ENCODE measurements around the gene MEIS1. TPM values are rescaled to one million over a fixed set of nuclear protein-coding genes. Genes with fewer than 3 reads are reported as not detected.
A peak's percentile ranks its signal among the peaks of the same experiment; 100 is the strongest.

Gene MEIS1
- total RNA-seq, 1 donor from 2014 or later = 250 TPM

- peaks cover 40% of the 10 kb centered on the region for H3K36me3 Mint-ChIP-seq
- H3K9me3 Mint-ChIP-seq = no peaks in the 10 kb centered on the region
- TF ChIP-seq CTCF (conservative IDR thresholded peaks at IDR 0.05) = no peak
- peak overlapping the region; percentile 35 for H3K4me3 Mint-ChIP-seq
- no peaks in the 10 kb centered on the region for H3K27me3 Mint-ChIP-seq
- H3K4me1 Mint-ChIP-seq (ENCODE audit: unreplicated experiment) = peaks cover 41% of the 10 kb centered on the region
- H3K27ac Mint-ChIP-seq = no peak overlapping the region
- no peak for DNase-seq (ENCODE audit: extremely low spot score, unreplicated experiment)
Measured at GRCh38 chr2:66548422-66548821, 113.5 kb downstream of the MEIS1 start.

- H3K4me3 Mint-ChIP-seq = peak overlapping the region; percentile 51
- TF ChIP-seq CTCF (conservative IDR thresholded peaks at IDR 0.05) = no peak
- no peak overlapping the region for H3K27ac Mint-ChIP-seq
- H3K36me3 Mint-ChIP-seq = peaks cover 34% of the 10 kb centered on the region
- H3K27me3 Mint-ChIP-seq = no peaks in the 10 kb centered on the region
- DNase-seq (ENCODE audit: extremely low spot score, unreplicated experiment) = no peak
- peaks cover 56% of the 10 kb centered on the region for H3K4me1 Mint-ChIP-seq (ENCODE audit: unreplicated experiment)
- no peaks in the 10 kb centered on the region for H3K9me3 Mint-ChIP-seq
Measured at GRCh38 chr2:66550826-66551225, 115.9 kb downstream of the MEIS1 start.

GRCh38 chr2:66553370-66553769, 118.4 kb downstream of the MEIS1 start:
- peak overlapping the region; percentile 81 for H3K27ac Mint-ChIP-seq
- no peak for DNase-seq (ENCODE audit: extremely low spot score, unreplicated experiment)
- peaks cover 29% of the 10 kb centered on the region for H3K36me3 Mint-ChIP-seq
- peaks cover 41% of the 10 kb centered on the region for H3K4me1 Mint-ChIP-seq (ENCODE audit: unreplicated experiment)
- no peaks in the 10 kb centered on the region for H3K9me3 Mint-ChIP-seq
- H3K4me3 Mint-ChIP-seq = peak overlapping the region; percentile 55
- TF ChIP-seq CTCF (conservative IDR thresholded peaks at IDR 0.05) = no peak
- H3K27me3 Mint-ChIP-seq = no peaks in the 10 kb centered on the region

- Mint-ChIP-seq H3K36me3 (peaks cover 26% of the 10 kb centered on the region), H3K4me1 (ENCODE audit: unreplicated experiment) (peaks cover 39% of the 10 kb centered on the region), H3K27ac (peak overlapping the region; percentile 81), H3K27me3 (no peaks in the 10 kb centered on the region), H3K4me3 (peak overlapping the region; percentile 68), H3K9me3 (no peaks in the 10 kb centered on the region)
- TF ChIP-seq CTCF (conservative IDR thresholded peaks at IDR 0.05) = no peak
- no peak for DNase-seq (ENCODE audit: extremely low spot score, unreplicated experiment)
Measured at GRCh38 chr2:66555091-66555490, 120.2 kb downstream of the MEIS1 start.

GRCh38 chr2:66555501-66556324, 120.8 kb downstream of the MEIS1 start:
- no peaks in the 10 kb centered on the region for H3K27me3 Mint-ChIP-seq
- DNase-seq (ENCODE audit: extremely low spot score, unreplicated experiment) = no peak
- peak overlapping the region; percentile 81 for H3K27ac Mint-ChIP-seq
- H3K4me1 Mint-ChIP-seq (ENCODE audit: unreplicated experiment) = peaks cover 43% of the 10 kb centered on the region
- peaks cover 27% of the 10 kb centered on the region for H3K36me3 Mint-ChIP-seq
- no peaks in the 10 kb centered on the region for H3K9me3 Mint-ChIP-seq
- TF ChIP-seq CTCF (conservative IDR thresholded peaks at IDR 0.05) = no peak
- H3K4me3 Mint-ChIP-seq = peak overlapping the region; percentile 68
